NCI-H446 treated with DMSO at 0.1 percent for 48 hours (cell line): Measurements from ENCODE around the gene TSPAN9.

Experiments used
- DNase-seq: peaks from one replicate; lab custom pipeline; 2025; lab: John Stamatoyannopoulos, UW

The TSPAN9 gene

GRCh38 chr12:3251691-3252090 is 174.5 kb downstream of the TSPAN9 start:
- no peak for DNase-seq

- DNase-seq, result peak; percentile 86
Measured at GRCh38 chr12:3252450-3252891, 175.3 kb downstream of the TSPAN9 start.

- no peak for DNase-seq
Measured at GRCh38 chr12:3253682-3254275, 176.6 kb downstream of the TSPAN9 start.

- no peak for DNase-seq
Measured at GRCh38 chr12:3255057-3255456, 177.9 kb downstream of the TSPAN9 start.

- no peak for DNase-seq
Measured at GRCh38 chr12:3256103-3256631, 179.0 kb downstream of the TSPAN9 start.

GRCh38 chr12:3257411-3257810 is 180.2 kb downstream of the TSPAN9 start:
- no peak for DNase-seq

- no peak for DNase-seq
Measured at GRCh38 chr12:3259973-3260372, 182.8 kb downstream of the TSPAN9 start.

GRCh38 chr12:3261782-3262359 is 184.7 kb downstream of the TSPAN9 start:
- no peak for DNase-seq

GRCh38 chr12:3262470-3262869 is 185.3 kb downstream of the TSPAN9 start:
- DNase-seq, result no peak

- no peak for DNase-seq
Measured at GRCh38 chr12:3263282-3263681, 186.1 kb downstream of the TSPAN9 start.

- DNase-seq, result no peak
Measured at GRCh38 chr12:3263939-3264922, 187.1 kb downstream of the TSPAN9 start.

- DNase-seq, result no peak
Measured at GRCh38 chr12:3265406-3265805, 188.2 kb downstream of the TSPAN9 start.

- no peak for DNase-seq
Measured at GRCh38 chr12:3266638-3267037, 189.5 kb downstream of the TSPAN9 start.

GRCh38 chr12:3267690-3268089 is 190.5 kb downstream of the TSPAN9 start:
- DNase-seq, result no peak

GRCh38 chr12:3269594-3269993 is 192.4 kb downstream of the TSPAN9 start:
- no peak for DNase-seq

- DNase-seq, result no peak
Measured at GRCh38 chr12:3271146-3271545, 194.0 kb downstream of the TSPAN9 start.

GRCh38 chr12:3271639-3272038 is 194.5 kb downstream of the TSPAN9 start:
- DNase-seq, result no peak

GRCh38 chr12:3272958-3273357 is 195.8 kb downstream of the TSPAN9 start:
- DNase-seq, result no peak

GRCh38 chr12:3273409-3273853 is 196.3 kb downstream of the TSPAN9 start:
- no peak for DNase-seq

- DNase-seq, result no peak
Measured at GRCh38 chr12:3274664-3275063, 197.5 kb downstream of the TSPAN9 start.

- no peak for DNase-seq
Measured at GRCh38 chr12:3275171-3276041, 198.2 kb downstream of the TSPAN9 start.

GRCh38 chr12:3276226-3276625 is 199.0 kb downstream of the TSPAN9 start:
- DNase-seq, result no peak
